ENCODE measurements around the gene OR51M1.

OR51M1 gene

GRCh38 chr11:5390210-5390609 is 6.6 kb downstream of the OR51M1 start:
- DNase-seq (ENCODE audit: low spot score) = no peak

- no peak for DNase-seq (ENCODE audit: low spot score)
Measured at GRCh38 chr11:5394091-5394490, 10.5 kb downstream of the OR51M1 start.

- no peak for DNase-seq (ENCODE audit: low spot score)
Measured at GRCh38 chr11:5398936-5399335, 15.3 kb downstream of the OR51M1 start.

- DNase-seq (ENCODE audit: low spot score) = no peak
Measured at GRCh38 chr11:5405173-5405572, 21.6 kb downstream of the OR51M1 start.

- DNase-seq (ENCODE audit: low spot score) = no peak
Measured at GRCh38 chr11:5420993-5421392, 37.4 kb downstream of the OR51M1 start.

GRCh38 chr11:5421811-5422210 is 38.2 kb downstream of the OR51M1 start, which contains the start of gene OR51Q1:
Gene OR51Q1, plus strand, starts transcription at chr11:5422111. Its CDS starts 90 bp downstream, at chr11:5422201.
- DNase-seq (ENCODE audit: low spot score) = no peak

GRCh38 chr11:5423131-5423530 is 39.5 kb downstream of the OR51M1 start:
- DNase-seq (ENCODE audit: low spot score) = no peak

- no peak for DNase-seq (ENCODE audit: low spot score)
Measured at GRCh38 chr11:5441414-5441813, 57.8 kb downstream of the OR51M1 start, which contains the start of gene OR51I1. Gene OR51I1, minus strand, starts transcription at chr11:5441514. Its CDS starts 0 bp downstream, at chr11:5441514.
